ENCODE data around the gene WWC2.

DNA sequence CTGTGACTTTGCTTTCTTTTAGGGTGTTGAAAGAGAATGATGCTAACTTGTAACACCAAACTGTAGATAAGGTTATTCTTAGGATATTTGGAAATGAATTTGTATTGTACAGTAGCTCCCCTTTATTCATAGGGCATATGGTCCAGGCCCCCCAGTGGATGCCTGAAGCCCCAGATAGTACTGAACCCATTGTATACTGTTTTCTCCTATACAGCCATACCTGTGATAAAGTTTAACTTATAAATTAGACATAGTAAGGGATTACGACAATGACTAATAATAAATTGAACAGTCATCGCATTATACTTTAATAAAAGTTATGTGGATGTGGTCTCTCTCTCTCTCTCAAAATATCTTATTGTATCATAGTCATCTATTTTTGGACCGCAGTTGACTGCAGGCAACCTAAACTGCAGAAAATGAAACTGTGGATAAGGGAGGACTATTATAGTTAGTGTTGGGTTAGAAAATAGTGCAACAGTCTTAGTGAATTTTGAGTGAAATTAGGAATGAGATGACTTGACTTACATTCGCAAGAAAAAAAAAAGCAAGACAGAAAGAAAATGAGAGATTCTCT is 115.9 kb downstream of the WWC2 start:
- TF ChIP-seq, protein P1, sequence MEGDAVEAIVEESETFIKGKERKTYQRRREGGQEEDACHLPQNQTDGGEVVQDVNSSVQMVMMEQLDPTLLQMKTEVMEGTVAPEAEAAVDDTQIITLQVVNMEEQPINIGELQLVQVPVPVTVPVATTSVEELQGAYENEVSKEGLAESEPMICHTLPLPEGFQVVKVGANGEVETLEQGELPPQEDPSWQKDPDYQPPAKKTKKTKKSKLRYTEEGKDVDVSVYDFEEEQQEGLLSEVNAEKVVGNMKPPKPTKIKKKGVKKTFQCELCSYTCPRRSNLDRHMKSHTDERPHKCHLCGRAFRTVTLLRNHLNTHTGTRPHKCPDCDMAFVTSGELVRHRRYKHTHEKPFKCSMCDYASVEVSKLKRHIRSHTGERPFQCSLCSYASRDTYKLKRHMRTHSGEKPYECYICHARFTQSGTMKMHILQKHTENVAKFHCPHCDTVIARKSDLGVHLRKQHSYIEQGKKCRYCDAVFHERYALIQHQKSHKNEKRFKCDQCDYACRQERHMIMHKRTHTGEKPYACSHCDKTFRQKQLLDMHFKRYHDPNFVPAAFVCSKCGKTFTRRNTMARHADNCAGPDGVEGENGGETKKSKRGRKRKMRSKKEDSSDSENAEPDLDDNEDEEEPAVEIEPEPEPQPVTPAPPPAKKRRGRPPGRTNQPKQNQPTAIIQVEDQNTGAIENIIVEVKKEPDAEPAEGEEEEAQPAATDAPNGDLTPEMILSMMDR (IDR thresholded peaks at IDR 0.05; ENCODE audit: insufficient read depth, low read length) = no peak
- TF ChIP-seq, protein P2, sequence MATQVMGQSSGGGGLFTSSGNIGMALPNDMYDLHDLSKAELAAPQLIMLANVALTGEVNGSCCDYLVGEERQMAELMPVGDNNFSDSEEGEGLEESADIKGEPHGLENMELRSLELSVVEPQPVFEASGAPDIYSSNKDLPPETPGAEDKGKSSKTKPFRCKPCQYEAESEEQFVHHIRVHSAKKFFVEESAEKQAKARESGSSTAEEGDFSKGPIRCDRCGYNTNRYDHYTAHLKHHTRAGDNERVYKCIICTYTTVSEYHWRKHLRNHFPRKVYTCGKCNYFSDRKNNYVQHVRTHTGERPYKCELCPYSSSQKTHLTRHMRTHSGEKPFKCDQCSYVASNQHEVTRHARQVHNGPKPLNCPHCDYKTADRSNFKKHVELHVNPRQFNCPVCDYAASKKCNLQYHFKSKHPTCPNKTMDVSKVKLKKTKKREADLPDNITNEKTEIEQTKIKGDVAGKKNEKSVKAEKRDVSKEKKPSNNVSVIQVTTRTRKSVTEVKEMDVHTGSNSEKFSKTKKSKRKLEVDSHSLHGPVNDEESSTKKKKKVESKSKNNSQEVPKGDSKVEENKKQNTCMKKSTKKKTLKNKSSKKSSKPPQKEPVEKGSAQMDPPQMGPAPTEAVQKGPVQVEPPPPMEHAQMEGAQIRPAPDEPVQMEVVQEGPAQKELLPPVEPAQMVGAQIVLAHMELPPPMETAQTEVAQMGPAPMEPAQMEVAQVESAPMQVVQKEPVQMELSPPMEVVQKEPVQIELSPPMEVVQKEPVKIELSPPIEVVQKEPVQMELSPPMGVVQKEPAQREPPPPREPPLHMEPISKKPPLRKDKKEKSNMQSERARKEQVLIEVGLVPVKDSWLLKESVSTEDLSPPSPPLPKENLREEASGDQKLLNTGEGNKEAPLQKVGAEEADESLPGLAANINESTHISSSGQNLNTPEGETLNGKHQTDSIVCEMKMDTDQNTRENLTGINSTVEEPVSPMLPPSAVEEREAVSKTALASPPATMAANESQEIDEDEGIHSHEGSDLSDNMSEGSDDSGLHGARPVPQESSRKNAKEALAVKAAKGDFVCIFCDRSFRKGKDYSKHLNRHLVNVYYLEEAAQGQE (IDR thresholded peaks at IDR 0.05; ENCODE audit: insufficient replicate concordance, low read depth) = no peak

Measured in HL-60 (cell line).